ENCODE measurements around the gene PHF2.

PHF2 gene

DNA sequence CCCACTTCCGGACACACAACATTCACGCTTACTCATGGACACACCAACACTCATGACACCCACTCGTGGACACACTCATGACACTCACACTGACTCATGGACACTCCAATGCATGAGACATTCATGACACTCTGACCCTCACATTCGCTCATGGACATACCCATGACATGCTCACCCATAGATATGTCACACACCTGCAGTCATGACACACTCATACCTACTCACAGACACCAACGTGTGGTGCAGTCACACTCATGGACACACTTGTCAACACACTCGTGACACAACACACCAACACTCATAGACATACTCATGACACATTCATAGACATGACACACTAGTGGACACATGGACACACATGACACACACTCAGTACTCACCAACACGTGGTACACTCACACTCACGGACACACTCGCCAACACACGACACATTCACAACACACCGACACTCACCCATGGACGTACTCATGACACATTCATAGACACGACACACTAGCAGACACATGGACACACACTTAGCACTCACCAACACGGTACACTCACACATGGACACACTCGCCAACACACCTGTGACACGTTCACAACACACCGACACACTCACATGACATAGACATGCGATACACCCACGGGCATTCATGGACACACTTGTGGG, 73.4 kb downstream of the PHF2 start:
- no peak for DNase-seq (ENCODE audit: low read depth in 2 of 2, low spot score in 1 of 2)

DNA sequence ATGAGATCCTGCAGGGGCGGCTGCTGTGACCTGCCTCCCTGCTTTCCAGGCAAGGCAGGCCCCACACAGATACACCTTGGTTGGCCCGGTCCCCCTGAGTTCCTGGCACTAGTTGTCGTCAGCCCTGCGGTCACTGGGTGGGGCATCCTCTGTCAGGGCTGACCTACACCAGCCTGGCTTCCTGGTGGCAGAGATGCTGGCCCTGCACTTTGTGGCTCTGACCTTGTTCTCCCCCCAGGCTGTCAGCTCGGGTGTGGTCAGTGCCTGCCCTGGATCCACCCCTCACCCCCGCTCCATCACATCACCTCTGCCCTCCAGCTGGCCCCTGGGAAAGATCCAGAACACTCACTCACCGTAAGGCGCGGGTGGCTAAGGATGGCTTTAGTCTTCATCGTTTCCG, 74.1 kb downstream of the PHF2 start:
- DNase-seq (ENCODE audit: low read depth in 2 of 2, low spot score in 1 of 2): no peak

DNA sequence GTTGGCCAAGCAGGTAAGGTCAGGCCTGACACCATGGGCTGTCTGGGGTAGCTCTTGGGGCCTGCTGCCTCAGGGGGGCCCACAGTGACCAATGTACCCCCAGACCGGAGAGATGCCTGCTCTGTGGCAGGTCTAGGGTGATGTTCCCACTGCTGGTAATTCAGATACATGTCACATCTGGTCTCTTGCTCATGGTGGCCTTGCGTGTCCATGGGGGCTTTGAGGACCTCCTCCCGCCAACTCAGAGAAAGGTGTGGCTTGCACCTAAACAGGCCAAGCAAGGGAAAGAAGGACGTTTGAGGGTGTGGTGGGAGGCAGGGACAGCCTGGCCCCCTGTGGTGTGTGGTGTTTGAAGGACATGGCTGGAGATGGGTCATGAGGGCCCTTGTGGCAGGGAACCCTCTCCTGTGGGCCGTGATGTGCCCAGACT, 75.2 kb downstream of the PHF2 start:
- DNase-seq (ENCODE audit: low read depth in 2 of 2, low spot score in 1 of 2): no peak

DNA sequence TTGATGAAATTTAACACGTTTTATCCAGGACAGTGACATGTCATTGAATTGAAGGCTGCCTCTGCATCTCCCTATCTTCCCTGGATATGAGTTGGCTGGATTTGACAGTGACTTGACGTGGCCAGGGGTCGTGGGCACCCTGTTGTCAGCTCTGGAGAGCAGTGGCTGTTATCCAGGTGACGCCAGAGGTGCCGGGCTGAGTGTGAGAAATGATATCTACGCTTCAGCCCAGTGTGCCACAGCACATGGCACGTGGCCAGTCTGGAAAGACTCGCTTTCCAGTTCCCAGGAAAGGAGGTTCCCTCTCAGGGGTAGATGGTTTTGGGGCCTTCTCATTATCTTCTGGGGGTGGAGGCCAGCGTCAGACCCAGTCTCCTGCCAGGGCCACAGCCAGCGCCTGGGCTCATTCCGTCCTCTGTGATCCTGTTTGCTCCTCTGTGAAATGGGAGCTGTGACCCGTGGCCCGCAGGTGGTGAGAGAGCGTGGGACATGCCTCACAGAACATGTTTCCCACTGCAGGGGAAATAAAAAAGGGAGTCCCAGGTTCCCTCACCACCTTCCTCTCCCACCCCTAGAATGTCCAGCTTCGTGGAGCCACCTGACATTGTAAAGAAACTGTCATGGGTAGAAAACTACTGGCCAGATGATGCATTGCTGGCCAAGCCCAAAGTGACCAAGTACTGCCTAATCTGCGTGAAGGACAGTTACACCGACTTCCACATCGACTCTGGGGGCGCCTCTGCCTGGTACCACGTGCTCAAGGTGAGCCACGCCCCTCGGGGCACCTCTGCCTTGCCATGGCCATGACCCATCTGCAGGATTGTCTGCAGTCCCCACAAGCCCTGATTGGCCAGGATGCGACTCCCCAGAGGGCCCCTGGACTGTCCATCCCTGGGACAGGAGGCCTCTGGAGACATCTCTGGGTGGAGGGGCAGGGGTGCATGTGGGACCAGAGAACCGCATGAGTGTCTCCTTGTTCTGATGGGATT, 76.5 kb downstream of the PHF2 start:
- no peak for DNase-seq (ENCODE audit: low read depth in 2 of 2, low spot score in 1 of 2)

DNA sequence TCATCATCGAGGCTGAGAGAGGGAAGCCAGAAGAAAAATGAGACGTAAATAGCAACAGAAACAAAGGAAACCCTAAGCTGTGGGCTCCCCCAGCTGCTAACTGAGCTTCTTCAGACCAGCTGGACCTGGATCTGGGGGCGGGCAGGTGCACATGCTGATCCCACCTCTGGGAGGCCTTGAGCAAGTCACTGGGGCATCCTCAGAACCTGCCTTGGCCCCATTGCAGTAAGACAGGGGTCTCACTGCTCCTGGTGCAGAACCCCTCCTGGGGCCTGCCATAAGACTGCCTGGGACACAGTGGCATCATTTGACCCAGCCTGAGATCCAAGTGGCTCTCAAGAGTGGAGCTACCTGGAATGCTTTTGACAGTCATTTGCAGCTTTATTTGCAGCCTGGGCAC, 77.4 kb downstream of the PHF2 start:
- DNase-seq (ENCODE audit: low read depth in 2 of 2, low spot score in 1 of 2): no peak

DNA sequence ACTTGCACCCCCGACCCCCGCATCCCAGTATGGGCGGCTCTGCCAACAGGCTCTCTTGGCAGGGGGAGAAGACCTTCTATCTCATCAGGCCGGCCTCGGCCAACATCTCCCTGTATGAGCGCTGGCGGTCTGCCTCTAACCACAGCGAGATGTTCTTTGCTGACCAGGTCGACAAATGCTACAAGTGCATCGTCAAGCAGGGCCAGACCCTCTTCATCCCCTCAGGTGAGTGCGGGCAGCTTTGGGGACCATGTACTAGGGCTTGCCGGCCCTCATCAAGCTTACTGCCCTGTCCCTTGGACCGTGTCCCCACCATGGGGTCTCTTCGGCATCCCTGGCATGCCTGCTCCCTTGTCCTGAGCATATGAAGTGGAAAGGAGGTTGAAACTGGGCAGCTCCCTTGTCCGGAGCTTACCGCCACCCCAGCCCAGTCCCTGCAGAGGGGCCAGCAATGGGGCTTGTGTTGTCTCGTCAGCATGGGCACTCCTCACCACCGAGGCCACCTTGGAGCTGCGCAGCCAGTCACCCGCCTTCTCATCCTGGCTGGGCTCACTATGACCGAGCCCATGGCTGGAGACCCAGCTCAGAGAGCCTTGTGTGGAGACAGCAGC, 78.1 kb downstream of the PHF2 start:
- DNase-seq (ENCODE audit: low read depth in 2 of 2, low spot score in 1 of 2): no peak

DNA sequence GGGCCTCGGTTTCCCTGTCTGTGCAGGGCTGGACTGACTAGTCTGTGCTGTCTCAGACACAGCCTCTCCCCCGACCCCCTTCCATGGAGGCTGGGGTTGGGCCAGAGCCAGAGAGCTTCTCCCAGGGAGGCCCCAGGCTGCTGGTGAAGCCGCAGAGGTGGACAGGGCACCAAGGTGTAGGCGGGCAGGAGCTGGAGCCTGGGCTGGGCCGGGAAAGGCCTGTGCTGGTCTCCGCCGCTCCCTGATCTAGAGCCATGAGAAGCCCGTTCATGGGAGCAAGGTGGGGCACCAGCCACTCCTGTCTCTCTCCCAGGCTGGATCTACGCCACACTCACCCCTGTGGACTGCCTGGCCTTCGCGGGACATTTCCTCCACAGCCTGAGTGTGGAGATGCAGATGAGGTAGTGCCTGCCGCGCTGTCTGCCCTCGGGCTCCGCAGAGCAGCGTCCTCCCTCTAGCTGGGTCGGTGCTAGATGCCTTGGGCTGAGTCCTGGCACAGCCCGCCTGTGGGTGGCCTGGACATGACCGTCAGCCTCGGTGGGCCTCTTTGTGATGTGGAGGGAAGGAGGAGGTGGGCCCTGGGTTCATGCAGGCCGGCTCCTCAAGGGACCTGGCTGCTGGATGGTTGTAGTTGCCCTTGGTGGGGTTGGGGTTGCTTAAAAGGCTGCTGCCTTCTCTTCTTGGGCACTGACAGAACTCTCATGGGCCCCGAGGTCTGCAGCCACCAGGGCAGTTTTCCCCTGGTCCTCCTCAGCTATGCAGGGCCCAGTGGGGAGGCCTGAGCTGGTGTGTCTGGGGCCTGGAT, 79.4 kb downstream of the PHF2 start:
- no peak for DNase-seq (ENCODE audit: low read depth in 2 of 2, low spot score in 1 of 2)

DNA sequence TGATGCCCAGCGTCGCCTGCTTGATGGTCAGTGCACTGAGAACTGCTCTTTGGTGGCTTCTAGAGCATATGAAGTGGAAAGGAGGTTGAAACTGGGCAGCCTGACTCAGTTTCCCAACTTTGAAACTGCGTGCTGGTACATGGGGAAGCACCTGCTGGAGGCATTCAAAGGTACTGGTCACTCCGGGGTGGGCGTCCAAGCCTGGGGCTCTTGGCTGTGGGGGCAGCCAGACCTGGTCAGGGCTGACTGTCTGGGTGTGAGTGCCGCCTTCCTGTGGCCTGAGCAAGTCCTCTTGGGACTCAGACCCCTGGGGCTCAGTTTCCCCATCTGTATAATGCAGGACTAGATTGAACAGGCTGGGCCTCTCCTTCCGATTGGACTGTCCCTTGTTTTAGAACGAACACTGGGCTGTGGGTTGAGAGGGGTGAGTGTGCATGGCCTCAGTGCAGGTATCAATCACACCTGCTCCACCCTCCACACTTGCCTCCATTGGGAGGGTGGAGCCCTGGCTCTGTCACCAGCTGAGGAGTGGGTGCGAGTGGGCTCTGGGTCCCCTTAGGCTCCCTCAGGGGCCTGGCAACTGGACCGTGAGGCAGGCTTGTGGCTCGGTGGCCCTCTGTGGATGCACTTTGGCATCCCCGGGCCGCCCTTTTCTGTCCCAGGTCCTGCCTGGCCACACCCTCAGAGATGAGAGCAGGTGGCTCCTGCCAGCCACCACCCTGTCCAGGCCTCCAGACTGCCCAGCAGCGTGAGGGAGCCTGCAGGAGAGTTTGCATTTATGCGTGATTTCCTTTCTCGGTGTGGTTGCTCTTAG, 80.2 kb downstream of the PHF2 start:
- no peak for DNase-seq (ENCODE audit: low read depth in 2 of 2, low spot score in 1 of 2)

DNA sequence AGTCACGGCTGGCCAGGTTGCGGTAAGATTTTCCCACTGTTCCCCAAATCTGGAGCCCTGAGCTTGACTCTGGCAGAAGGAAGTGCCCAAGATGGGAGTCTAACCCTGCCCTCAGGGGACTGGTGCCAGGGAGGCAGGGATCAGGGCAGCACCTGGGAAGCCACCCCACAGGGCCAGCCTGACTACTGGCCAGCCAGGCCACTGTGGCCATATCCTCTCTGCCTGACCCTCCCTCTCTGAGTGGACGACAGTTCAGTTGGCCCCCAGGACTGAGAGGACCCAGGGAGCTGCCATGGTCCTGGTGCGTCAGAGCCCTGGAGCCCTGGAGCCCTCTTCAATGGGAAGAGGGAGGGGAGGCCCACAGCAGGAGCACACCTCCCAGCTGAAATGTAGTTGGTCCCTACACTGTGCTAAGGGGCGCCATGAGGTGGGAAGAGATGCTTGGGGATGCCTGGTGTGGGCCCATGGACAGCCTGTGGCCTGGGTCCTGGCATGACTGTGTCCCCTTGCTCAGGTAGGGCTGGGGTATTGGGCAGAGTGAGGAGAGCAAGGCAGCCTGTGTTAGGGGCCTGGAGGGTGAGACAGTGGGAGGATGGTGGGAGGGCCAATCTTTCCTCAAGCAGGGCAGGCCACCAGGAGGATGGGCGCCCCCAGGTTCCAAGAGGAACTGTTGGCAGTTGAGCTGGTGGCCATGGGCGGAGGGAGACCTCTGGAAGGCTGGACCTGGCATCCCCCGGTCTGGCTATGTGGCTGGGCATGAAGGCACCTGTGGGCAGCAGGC, 81.1 kb downstream of the PHF2 start:
- no peak for DNase-seq (ENCODE audit: low read depth in 2 of 2, low spot score in 1 of 2)

DNA sequence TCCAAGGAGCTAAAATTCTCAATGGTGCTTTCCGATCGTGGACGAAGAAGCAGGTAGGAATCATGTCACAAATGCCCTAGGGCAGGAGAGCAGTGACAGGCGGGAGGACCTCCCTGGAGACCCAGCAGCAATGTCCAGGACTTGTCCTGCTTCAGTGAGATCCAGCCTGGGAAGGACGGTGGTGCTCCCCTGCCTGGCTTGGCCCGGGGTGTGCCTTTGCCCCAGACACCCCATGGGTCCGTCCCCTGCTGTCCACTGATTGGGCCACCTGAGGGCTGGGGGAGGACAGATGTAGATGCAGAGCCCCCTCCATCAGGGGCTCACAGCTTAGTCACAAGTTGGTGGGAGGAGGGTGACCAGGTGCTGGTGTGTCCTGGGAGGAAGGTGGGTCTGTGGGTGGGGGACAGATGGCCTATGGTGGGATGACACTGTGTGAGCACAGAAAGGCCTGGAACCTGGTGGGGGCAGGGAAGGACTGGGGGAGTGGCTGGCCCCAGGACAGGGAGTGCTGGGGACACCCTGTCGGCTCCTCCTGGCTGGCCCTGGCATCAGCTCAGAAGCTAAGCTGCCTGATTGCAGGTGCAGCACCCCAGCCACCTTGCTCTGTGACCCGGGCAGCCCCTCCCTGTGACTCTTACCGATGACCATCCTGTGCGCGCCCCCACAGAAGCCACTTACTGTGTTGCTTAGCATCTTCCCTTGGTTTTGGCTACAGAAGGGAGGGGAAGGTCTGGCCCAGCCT, 82.0 kb downstream of the PHF2 start:
- no peak for DNase-seq (ENCODE audit: low read depth in 2 of 2, low spot score in 1 of 2)

DNA sequence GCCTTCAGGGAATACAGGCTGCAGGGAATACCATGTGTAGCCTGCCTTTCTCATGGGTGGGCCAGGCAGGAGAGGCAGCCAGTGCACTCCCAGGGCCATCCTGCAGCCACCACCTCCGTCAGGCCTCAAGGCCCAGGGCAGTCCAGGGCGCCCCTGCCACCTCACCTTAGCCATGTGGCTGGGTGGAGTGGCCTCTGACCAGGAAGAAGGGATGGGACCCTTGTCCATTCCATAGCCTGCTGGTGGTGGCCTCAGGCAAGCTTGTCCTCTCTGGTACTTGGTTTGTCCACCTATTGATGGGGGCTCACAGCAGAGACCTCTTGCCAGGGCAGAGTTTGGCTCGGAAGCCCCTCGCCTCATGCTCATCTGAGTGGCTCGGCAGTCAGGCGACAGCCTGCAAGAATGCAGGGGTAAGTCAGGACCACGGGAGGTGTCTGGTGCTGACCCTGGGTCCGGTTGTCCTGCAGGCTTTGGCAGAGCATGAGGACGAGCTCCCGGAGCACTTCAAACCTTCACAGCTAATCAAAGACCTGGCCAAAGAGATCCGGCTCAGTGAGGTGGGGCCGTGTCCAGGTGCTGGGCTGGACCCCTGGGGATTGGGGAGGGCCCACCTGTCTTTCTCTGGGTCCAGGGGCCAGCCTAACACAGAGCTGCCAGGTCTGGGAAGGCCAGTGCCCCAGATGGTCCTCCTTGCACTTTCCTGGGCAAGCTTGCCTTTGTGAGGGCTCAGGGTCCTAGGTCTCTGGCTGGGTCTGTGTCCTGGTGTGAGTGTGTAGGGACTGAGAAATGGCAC, 82.9 kb downstream of the PHF2 start:
- DNase-seq (ENCODE audit: low read depth in 2 of 2, low spot score in 1 of 2): no peak

DNA sequence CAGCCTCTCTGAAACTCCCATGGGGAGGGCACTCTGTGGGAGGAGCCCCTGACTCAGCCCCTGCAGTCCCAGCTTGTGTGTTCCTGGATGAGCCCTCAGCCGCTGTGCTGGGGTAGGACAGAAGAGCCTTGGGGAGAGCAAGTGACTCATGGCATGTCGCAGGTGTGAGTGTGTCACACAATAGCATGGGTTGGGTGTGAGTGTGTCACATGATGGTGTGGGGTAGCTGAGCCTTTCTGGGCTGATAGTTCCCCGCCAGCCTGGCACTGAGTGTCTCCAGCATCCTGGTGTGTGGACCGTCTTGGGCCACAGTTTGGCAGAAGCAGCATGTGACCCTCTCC, 83.4 kb downstream of the PHF2 start:
- DNase-seq (ENCODE audit: low read depth in 2 of 2, low spot score in 1 of 2): no peak

DNA sequence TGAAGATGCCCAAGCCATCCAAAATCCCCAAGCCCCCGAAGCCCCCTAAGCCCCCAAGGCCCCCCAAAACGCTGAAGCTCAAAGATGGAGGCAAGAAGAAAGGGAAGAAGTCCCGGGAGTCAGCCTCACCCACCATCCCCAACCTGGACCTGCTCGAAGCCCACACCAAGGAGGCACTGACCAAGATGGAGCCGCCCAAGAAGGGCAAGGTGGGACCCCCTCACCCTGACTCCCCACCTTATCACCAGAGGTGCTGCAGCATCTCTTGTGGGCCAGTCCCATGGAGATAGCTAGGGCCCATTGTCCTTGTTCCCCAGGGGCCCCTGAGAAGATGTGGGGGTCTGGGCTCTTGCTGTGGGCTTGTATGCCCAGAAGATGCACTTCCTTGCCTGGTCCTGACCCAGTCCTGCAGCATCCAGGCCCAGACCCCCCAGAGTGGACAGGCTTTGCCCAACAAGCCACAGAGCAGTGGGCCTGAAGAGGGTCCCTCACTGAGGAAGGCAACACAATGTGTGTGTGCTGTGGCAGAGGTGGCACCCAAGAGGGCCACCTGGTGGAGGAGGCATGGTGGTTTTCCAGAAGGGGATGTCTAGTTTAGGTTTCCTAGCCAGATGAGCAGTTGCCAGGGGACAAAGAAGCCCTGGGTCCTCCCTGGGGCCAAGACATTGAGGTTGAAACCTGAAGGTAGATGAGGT, 84.1 kb downstream of the PHF2 start:
- DNase-seq (ENCODE audit: low read depth in 2 of 2, low spot score in 1 of 2): no peak

DNA sequence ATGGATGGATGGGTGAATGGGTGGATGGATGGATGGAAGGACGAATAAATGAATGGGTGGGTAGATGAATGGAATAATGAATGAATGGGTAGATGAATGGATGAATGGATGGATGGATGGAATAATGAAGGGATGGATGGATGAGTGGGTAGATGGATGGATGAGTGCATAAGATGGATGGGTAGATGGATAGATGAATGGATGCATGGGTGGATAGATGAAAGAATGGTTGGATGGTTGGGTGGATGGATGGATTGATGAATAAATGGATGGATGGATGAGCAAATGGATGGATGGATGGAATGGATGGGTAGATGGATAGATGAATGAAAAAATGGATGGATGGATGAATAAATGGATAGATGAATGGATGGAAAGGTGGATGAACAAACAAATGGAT, 85.2 kb downstream of the PHF2 start:
- no peak for DNase-seq (ENCODE audit: low read depth in 2 of 2, low spot score in 1 of 2)

DNA sequence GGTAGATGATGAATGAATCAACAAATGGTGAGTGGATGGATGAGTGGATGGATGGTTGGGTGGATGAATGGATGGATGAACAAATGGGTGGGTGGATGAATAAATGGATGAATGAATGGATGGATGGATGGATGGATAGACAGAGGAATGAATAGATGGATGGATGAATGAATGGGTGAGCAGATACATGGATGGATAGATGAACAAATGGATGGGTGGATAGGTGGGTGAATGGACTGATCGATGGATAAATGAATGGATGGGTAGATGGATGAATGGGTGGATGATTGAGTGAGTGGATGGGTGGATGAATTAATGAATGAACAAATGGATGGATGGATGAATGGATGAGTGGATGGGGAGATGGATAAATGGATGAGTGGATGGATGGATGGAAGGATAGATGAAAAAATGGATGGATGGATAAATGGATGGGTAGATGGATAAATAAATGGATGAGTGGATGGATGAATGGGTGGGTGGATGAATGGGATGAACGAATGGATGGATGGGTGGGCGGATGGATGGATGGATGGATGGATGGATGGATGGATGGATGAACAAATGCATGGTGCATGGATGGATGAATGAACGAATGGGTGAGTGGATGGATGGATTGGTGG, 85.7 kb downstream of the PHF2 start:
- no peak for DNase-seq (ENCODE audit: low read depth in 2 of 2, low spot score in 1 of 2)

DNA sequence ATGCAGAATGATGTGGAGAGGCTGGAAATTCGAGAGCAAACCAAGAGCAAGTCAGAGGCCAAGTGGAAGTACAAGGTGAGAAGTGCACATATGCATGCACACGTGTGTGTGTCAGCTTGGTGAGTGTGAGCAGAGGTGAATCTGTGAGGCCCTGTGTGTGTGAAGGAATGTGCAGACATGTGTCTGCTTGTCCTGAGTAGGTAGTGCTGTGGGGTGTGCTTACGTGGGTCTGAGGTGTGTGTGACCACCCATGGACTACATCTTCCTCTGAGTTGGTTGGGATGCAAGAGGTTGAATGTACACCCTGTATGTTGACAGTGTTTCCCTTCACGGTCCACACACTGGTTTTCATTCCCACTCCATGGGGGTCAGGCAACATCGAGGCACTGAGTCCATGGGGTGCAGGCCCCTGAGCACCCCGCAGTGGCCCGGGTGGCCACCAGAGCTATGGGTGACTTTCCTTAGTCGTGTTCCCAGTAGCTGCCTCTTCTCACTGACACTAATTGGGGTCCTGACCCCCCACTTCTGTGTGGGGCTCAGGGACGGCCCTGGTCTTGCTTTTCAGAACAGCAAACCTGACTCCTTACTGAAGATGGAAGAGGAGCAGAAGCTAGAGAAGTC, 86.7 kb downstream of the PHF2 start:
- no peak for DNase-seq (ENCODE audit: low read depth in 2 of 2, low spot score in 1 of 2)
